Measurements from ENCODE around the gene TC2N.
A peak's percentile ranks its signal among the peaks of the same experiment; 100 is the strongest.

TC2N gene

DNA sequence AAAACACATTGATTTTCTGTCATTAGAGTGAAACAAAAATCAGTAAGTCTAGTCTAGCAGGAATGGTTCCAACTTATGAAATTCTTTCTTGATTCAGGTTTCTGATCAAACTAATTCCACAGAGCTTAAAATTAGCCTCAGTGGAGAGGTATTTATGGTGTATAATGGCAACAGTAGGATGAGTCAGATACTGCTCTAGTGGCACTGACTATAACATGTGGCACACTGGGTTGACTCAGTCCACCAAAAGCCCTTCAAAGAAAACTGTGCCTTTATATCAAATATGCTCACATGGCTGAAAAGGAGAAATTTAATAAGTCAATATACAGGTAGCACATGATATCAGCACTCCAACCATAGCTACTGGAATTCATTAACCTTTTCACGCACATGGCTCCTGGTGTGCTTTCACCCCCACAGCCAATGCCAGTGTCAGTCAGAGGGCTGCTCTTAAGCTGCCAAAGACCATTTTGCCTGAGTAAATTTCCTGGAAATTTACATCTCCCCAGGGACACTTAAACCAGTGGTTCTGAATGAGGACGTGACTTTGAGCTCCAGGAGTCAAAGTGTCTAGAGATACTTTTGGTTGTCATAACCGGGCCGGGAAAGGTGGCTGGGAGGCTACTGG lies 113.7 kb downstream of the TC2N start:
- H2AK5ac ChIP-seq (ENCODE audit: low read length): no peak overlapping the region
- WGBS (ENCODE audit: extremely low coverage, insufficient coverage, low lambda C conversion rate): no CpG with 5 or more reads among the region's 4 CpGs
- H2BK5ac ChIP-seq (ENCODE audit: low read length): no peak overlapping the region
- H4K8ac ChIP-seq (ENCODE audit: low read depth, low read length): no peak overlapping the region
- no peak overlapping the region for H3K4me3 ChIP-seq (ENCODE audit: low read length)
- H2BK15ac ChIP-seq (replicated peaks; ENCODE audit: low read depth): no peak overlapping the region
- H3K27ac ChIP-seq (ENCODE audit: low read depth, low read length): no peak overlapping the region
- H4K5ac ChIP-seq (ENCODE audit: low read length): no peak overlapping the region
- no peaks in the 10 kb centered on the region for H3K79me1 ChIP-seq (ENCODE audit: low read length)
- no peaks in the 10 kb centered on the region for H3K27me3 ChIP-seq (ENCODE audit: insufficient read depth, low read length, poor library complexity)
- H3K36me3 ChIP-seq (ENCODE audit: control insufficient read depth, insufficient read depth, low read length): no peaks in the 10 kb centered on the region
- H3K9ac ChIP-seq (ENCODE audit: low read length): no peak overlapping the region
- no peaks in the 10 kb centered on the region for H3K79me2 ChIP-seq (ENCODE audit: control insufficient read depth, insufficient read depth, low read length)
- H2BK120ac ChIP-seq (ENCODE audit: low read depth, low read length): no peak overlapping the region
- H3K4me1 ChIP-seq (ENCODE audit: control insufficient read depth, low read depth, low read length): peaks cover 3% of the 10 kb centered on the region
- no peak overlapping the region for H3K56ac ChIP-seq (ENCODE audit: low read length)
- peak; percentile 10 for DNase-seq
- H3K4me2 ChIP-seq (ENCODE audit: low read length): no peak overlapping the region
- H3K18ac ChIP-seq (ENCODE audit: low read length): no peak overlapping the region
- H3K23ac ChIP-seq (ENCODE audit: low read length): no peak overlapping the region
- no peak overlapping the region for H3K4ac ChIP-seq (ENCODE audit: low read depth, low read length)

DNA sequence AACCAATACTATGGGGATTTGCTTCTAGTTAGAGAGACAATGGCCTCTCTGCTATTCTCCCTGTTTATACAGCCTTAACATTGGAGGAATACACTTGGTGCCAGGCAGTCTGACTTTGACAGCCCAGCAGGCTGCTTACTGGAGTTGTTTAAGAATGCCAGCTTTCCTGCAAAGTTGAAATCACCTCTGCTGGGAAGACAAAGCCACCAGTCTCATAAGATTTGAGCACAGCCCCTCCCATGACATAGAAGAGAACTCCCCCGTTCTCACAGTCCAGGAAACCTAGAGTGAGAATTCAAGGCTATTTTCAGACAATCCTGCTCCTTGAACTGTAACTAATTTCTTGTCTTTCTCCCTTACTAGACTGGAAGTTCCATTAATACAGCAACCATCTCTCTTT lies 114.4 kb downstream of the TC2N start:
- no CpG with 5 or more reads among the region's 1 CpG for WGBS (ENCODE audit: extremely low coverage, insufficient coverage, low lambda C conversion rate)
- Histone ChIP-seq H3K79me2 (ENCODE audit: control insufficient read depth, insufficient read depth, low read length) (no peaks in the 10 kb centered on the region), H2AK5ac (ENCODE audit: low read length) (no peak overlapping the region), H3K18ac (ENCODE audit: low read length) (no peak overlapping the region), H3K4me3 (ENCODE audit: low read length) (no peak overlapping the region), H3K27ac (ENCODE audit: low read depth, low read length) (no peak overlapping the region), H2BK120ac (ENCODE audit: low read depth, low read length) (no peak overlapping the region), H4K8ac (ENCODE audit: low read depth, low read length) (no peak overlapping the region), H3K9ac (ENCODE audit: low read length) (no peak overlapping the region), H2BK15ac (replicated peaks; ENCODE audit: low read depth) (no peak overlapping the region), H3K23ac (ENCODE audit: low read length) (no peak overlapping the region), H3K36me3 (ENCODE audit: control insufficient read depth, insufficient read depth, low read length) (no peaks in the 10 kb centered on the region), H2BK5ac (ENCODE audit: low read length) (no peak overlapping the region), H3K4me1 (ENCODE audit: control insufficient read depth, low read depth, low read length) (peaks cover 3% of the 10 kb centered on the region), H4K5ac (ENCODE audit: low read length) (no peak overlapping the region), H3K4ac (ENCODE audit: low read depth, low read length) (no peak overlapping the region), H3K79me1 (ENCODE audit: low read length) (no peaks in the 10 kb centered on the region), H3K56ac (ENCODE audit: low read length) (no peak overlapping the region), H3K27me3 (ENCODE audit: insufficient read depth, low read length, poor library complexity) (no peaks in the 10 kb centered on the region), H3K4me2 (ENCODE audit: low read length) (no peak overlapping the region)
- no peak for DNase-seq

GRCh38 chr14:91751719-91752118 lies 115.6 kb downstream of the TC2N start:
- no peak overlapping the region for H3K56ac ChIP-seq (ENCODE audit: low read length)
- H3K4ac ChIP-seq (ENCODE audit: low read depth, low read length): no peak overlapping the region
- no peaks in the 10 kb centered on the region for H3K36me3 ChIP-seq (ENCODE audit: control insufficient read depth, insufficient read depth, low read length)
- H2BK5ac ChIP-seq (ENCODE audit: low read length): no peak overlapping the region
- no peak overlapping the region for H3K23ac ChIP-seq (ENCODE audit: low read length)
- no peak overlapping the region for H2AK5ac ChIP-seq (ENCODE audit: low read length)
- H3K9ac ChIP-seq (ENCODE audit: low read length): no peak overlapping the region
- no peak for DNase-seq
- no peak overlapping the region for H2BK15ac ChIP-seq (replicated peaks; ENCODE audit: low read depth)
- H3K18ac ChIP-seq (ENCODE audit: low read length): no peak overlapping the region
- H4K8ac ChIP-seq (ENCODE audit: low read depth, low read length): no peak overlapping the region
- no peak overlapping the region for H3K4me3 ChIP-seq (ENCODE audit: low read length)
- no peak overlapping the region for H2BK120ac ChIP-seq (ENCODE audit: low read depth, low read length)
- H3K79me1 ChIP-seq (ENCODE audit: low read length): no peaks in the 10 kb centered on the region
- no CpG with 5 or more reads among the region's 2 CpGs for whole genome bisulfite sequencing (ENCODE audit: extremely low coverage, insufficient coverage, low lambda C conversion rate)
- H3K79me2 ChIP-seq (ENCODE audit: control insufficient read depth, insufficient read depth, low read length): no peaks in the 10 kb centered on the region
- no peaks in the 10 kb centered on the region for H3K27me3 ChIP-seq (ENCODE audit: insufficient read depth, low read length, poor library complexity)
- no peak overlapping the region for H3K27ac ChIP-seq (ENCODE audit: low read depth, low read length)
- no peak overlapping the region for H4K5ac ChIP-seq (ENCODE audit: low read length)
- H3K4me2 ChIP-seq (ENCODE audit: low read length): no peak overlapping the region
- H3K4me1 ChIP-seq (ENCODE audit: control insufficient read depth, low read depth, low read length): peaks cover 3% of the 10 kb centered on the region

DNA sequence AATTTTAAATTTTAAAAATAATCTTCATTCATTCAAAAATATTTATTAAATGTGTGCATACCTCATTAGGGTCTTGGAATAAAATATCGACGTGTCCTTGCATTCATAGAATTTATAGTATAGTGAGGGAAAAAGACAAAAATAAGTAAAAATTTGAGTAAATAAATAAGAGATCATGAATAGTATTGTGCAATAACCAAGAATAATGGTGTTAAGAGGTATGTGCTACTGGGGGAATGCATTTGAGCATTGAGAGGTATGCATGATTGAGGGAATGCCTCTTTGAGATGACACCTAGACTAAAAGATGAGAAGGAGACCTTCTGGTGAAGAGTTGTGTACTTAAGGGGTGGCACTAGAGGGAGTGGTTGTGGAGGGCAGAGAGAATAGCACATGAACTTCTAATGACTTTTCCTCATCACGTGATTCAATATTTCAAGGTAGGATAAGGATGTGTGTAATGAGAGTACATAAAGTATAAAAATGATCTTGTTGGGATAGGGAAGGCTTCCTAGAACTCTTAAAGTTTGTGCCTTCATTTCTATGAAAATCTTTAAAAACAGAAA lies 116.6 kb downstream of the TC2N start:
- Histone ChIP-seq H3K36me3 (ENCODE audit: control insufficient read depth, insufficient read depth, low read length) (no peaks in the 10 kb centered on the region), H2BK5ac (ENCODE audit: low read length) (no peak overlapping the region), H3K9ac (ENCODE audit: low read length) (no peak overlapping the region), H3K4me3 (ENCODE audit: low read length) (no peak overlapping the region), H3K56ac (ENCODE audit: low read length) (no peak overlapping the region), H3K4me1 (ENCODE audit: control insufficient read depth, low read depth, low read length) (peaks cover 3% of the 10 kb centered on the region), H3K4ac (ENCODE audit: low read depth, low read length) (no peak overlapping the region), H3K4me2 (ENCODE audit: low read length) (no peak overlapping the region), H3K18ac (ENCODE audit: low read length) (no peak overlapping the region), H3K79me1 (ENCODE audit: low read length) (no peaks in the 10 kb centered on the region), H2BK120ac (ENCODE audit: low read depth, low read length) (no peak overlapping the region), H2BK15ac (replicated peaks; ENCODE audit: low read depth) (no peak overlapping the region), H3K79me2 (ENCODE audit: control insufficient read depth, insufficient read depth, low read length) (no peaks in the 10 kb centered on the region), H2AK5ac (ENCODE audit: low read length) (no peak overlapping the region), H4K5ac (ENCODE audit: low read length) (no peak overlapping the region), H3K27ac (ENCODE audit: low read depth, low read length) (no peak overlapping the region), H4K8ac (ENCODE audit: low read depth, low read length) (no peak overlapping the region), H3K27me3 (ENCODE audit: insufficient read depth, low read length, poor library complexity) (no peaks in the 10 kb centered on the region), H3K23ac (ENCODE audit: low read length) (no peak overlapping the region)
- WGBS (ENCODE audit: extremely low coverage, insufficient coverage, low lambda C conversion rate): 100% methylated on average over 2 of the region's 3 CpGs
- no peak for DNase-seq

GRCh38 chr14:91749868-91750267 lies 117.5 kb downstream of the TC2N start:
- no peak overlapping the region for H4K8ac ChIP-seq (ENCODE audit: low read depth, low read length)
- no peak overlapping the region for H2BK120ac ChIP-seq (ENCODE audit: low read depth, low read length)
- H3K9ac ChIP-seq (ENCODE audit: low read length): no peak overlapping the region
- H3K27me3 ChIP-seq (ENCODE audit: insufficient read depth, low read length, poor library complexity): no peaks in the 10 kb centered on the region
- H2BK5ac ChIP-seq (ENCODE audit: low read length): no peak overlapping the region
- no peak overlapping the region for H3K27ac ChIP-seq (ENCODE audit: low read depth, low read length)
- H3K18ac ChIP-seq (ENCODE audit: low read length): no peak overlapping the region
- H3K23ac ChIP-seq (ENCODE audit: low read length): no peak overlapping the region
- no peak overlapping the region for H3K56ac ChIP-seq (ENCODE audit: low read length)
- peaks cover 3% of the 10 kb centered on the region for H3K4me1 ChIP-seq (ENCODE audit: control insufficient read depth, low read depth, low read length)
- WGBS (ENCODE audit: extremely low coverage, insufficient coverage, low lambda C conversion rate): no CpG with 5 or more reads among the region's 2 CpGs
- H3K79me2 ChIP-seq (ENCODE audit: control insufficient read depth, insufficient read depth, low read length): no peaks in the 10 kb centered on the region
- no peak overlapping the region for H4K5ac ChIP-seq (ENCODE audit: low read length)
- no peak overlapping the region for H3K4me2 ChIP-seq (ENCODE audit: low read length)
- H3K36me3 ChIP-seq (ENCODE audit: control insufficient read depth, insufficient read depth, low read length): no peaks in the 10 kb centered on the region
- no peak overlapping the region for H3K4ac ChIP-seq (ENCODE audit: low read depth, low read length)
- no peak for DNase-seq
- no peak overlapping the region for H2BK15ac ChIP-seq (replicated peaks; ENCODE audit: low read depth)
- H3K4me3 ChIP-seq (ENCODE audit: low read length): no peak overlapping the region
- H3K79me1 ChIP-seq (ENCODE audit: low read length): no peaks in the 10 kb centered on the region
- no peak overlapping the region for H2AK5ac ChIP-seq (ENCODE audit: low read length)

GRCh38 chr14:91748049-91748448 lies 119.3 kb downstream of the TC2N start:
- no CpG with 5 or more reads among the region's 2 CpGs for WGBS (ENCODE audit: extremely low coverage, insufficient coverage, low lambda C conversion rate)
- Histone ChIP-seq H2BK15ac (replicated peaks; ENCODE audit: low read depth) (no peak overlapping the region), H3K4me3 (ENCODE audit: low read length) (no peak overlapping the region)

More at GRCh38 chr14:91748049-91748448, 119.3 kb downstream of the TC2N start:
- Histone ChIP-seq H3K4ac (ENCODE audit: low read depth, low read length) (no peak overlapping the region), H4K8ac (ENCODE audit: low read depth, low read length) (no peak overlapping the region), H3K4me1 (ENCODE audit: control insufficient read depth, low read depth, low read length) (no peaks in the 10 kb centered on the region), H3K36me3 (ENCODE audit: control insufficient read depth, insufficient read depth, low read length) (no peaks in the 10 kb centered on the region), H3K23ac (ENCODE audit: low read length) (no peak overlapping the region), H3K27ac (ENCODE audit: low read depth, low read length) (no peak overlapping the region), H3K79me1 (ENCODE audit: low read length) (no peaks in the 10 kb centered on the region), H2BK120ac (ENCODE audit: low read depth, low read length) (no peak overlapping the region), H2BK5ac (ENCODE audit: low read length) (no peak overlapping the region), H3K56ac (ENCODE audit: low read length) (no peak overlapping the region), H3K4me2 (ENCODE audit: low read length) (no peak overlapping the region), H2AK5ac (ENCODE audit: low read length) (no peak overlapping the region), H3K9ac (ENCODE audit: low read length) (no peak overlapping the region), H4K5ac (ENCODE audit: low read length) (no peak overlapping the region), H3K18ac (ENCODE audit: low read length) (no peak overlapping the region), H3K27me3 (ENCODE audit: insufficient read depth, low read length, poor library complexity) (no peaks in the 10 kb centered on the region), H3K79me2 (ENCODE audit: control insufficient read depth, insufficient read depth, low read length) (no peaks in the 10 kb centered on the region)
- no peak for DNase-seq
